ENCODE measurements around the gene CCM2L.

GRCh38 chr20:31966991-31967655 is 43.1 kb upstream of the CCM2L start:
- TF ChIP-seq, protein P1, sequence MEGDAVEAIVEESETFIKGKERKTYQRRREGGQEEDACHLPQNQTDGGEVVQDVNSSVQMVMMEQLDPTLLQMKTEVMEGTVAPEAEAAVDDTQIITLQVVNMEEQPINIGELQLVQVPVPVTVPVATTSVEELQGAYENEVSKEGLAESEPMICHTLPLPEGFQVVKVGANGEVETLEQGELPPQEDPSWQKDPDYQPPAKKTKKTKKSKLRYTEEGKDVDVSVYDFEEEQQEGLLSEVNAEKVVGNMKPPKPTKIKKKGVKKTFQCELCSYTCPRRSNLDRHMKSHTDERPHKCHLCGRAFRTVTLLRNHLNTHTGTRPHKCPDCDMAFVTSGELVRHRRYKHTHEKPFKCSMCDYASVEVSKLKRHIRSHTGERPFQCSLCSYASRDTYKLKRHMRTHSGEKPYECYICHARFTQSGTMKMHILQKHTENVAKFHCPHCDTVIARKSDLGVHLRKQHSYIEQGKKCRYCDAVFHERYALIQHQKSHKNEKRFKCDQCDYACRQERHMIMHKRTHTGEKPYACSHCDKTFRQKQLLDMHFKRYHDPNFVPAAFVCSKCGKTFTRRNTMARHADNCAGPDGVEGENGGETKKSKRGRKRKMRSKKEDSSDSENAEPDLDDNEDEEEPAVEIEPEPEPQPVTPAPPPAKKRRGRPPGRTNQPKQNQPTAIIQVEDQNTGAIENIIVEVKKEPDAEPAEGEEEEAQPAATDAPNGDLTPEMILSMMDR (conservative IDR thresholded peaks at IDR 0.05; ENCODE audit: low read length), result no peak
- no peak for TF ChIP-seq EZH2phosphoT487 (IDR thresholded peaks at IDR 0.05; ENCODE audit: borderline replicate concordance, low read depth, low read length)

All from OCI-LY7 (cell line).